HEK293 (cell line): ENCODE results near the gene SEC24C.
"Not testable (repeated sequence)": the region's sequence is repeated elsewhere in the genome, so short reads cannot be mapped to it uniquely, and the experiment has no call there.

Source experiments
- CTCF ChIA-PET: fragments of 350-600 bp; formaldehyde crosslinking; extraction: SDS; loops from one replicate; lab custom pipeline; 2021; ENCODE audit warnings: antibody characterized with exemption; lab: Yijun Ruan, JAX
- POLR2A ChIA-PET: fragments of 300-600 bp; formaldehyde crosslinking; extraction: SDS; loops from one replicate; lab custom pipeline; 2020; ENCODE audit warnings: antibody characterized with exemption, inconsistent platforms; lab: Yijun Ruan, JAX
- H3K27ac ChIP-seq: fragments of 200-500 bp; sonication (Bioruptor generic); 2 replicates; pipeline ENCODE4 v1.5.1; 2014; ENCODE audit warnings: low read depth, low read length, control low read depth, inconsistent platforms; ENCODE audit errors: extremely low read depth
- H3K36me3 ChIP-seq, 2 experiments: fragments of 200-500 bp in 1 of 2; sonication (Bioruptor generic) in 1 of 2; 1 replicate in 1 of 2; 2 replicates in 1 of 2; pipeline ENCODE4 v1.5.1; 2014 to 2017; ENCODE audit warnings: inconsistent platforms in 2 of 2, low read length in 2 of 2; ENCODE audit not compliant: control insufficient read depth in 2 of 2, insufficient read depth in 1 of 2
- H3K4me1 ChIP-seq: fragments of 200-500 bp; sonication (Bioruptor generic); 2 replicates; pipeline ENCODE4 v1.5.1; 2014; ENCODE audit warnings: mild to moderate bottlenecking, low read length, inconsistent platforms; ENCODE audit not compliant: control insufficient read depth, insufficient read depth
- H3K4me3 ChIP-seq: 2 replicates; pipeline ENCODE4 v1.5.1; 2011; ENCODE audit warnings: low read depth, mild to moderate bottlenecking, control low read depth, low read length, moderate library complexity
- H3K9me3 ChIP-seq: fragments of 200-500 bp; sonication (Bioruptor generic); 2 replicates; pipeline ENCODE4 v1.5.1; 2014; ENCODE audit warnings: low read depth, low read length, inconsistent platforms; ENCODE audit not compliant: control insufficient read depth, insufficient read depth
- BCL6B ChIP-seq: fragments of 450-650 bp; formaldehyde crosslinking; IDR thresholded peaks from 2 replicates; pipeline ENCODE4 v1.5.1; 2017; ENCODE audit warnings: missing biosample characterization, missing genetic modification characterization
- GLI4 ChIP-seq: fragments of 450-650 bp; formaldehyde crosslinking; IDR thresholded peaks from 2 replicates; pipeline ENCODE4 v1.5.1; 2016; ENCODE audit warnings: missing biosample characterization, missing genetic modification characterization
- KLF1 ChIP-seq: fragments of 450-650 bp; formaldehyde crosslinking; IDR thresholded peaks from 2 replicates; pipeline ENCODE4 v1.5.1; 2016; ENCODE audit warnings: missing biosample characterization, missing genetic modification characterization
- KLF16 ChIP-seq: fragments of 450-650 bp; formaldehyde crosslinking; IDR thresholded peaks from 2 replicates; pipeline ENCODE4 v1.5.1; 2017; ENCODE audit warnings: missing biosample characterization, missing genetic modification characterization
- KLF17 ChIP-seq: fragments of 450-650 bp; formaldehyde crosslinking; IDR thresholded peaks from 2 replicates; pipeline ENCODE4 v1.5.1; 2016; ENCODE audit warnings: missing biosample characterization, missing genetic modification characterization
- MEIS1 ChIP-seq: sonication (generic); formaldehyde crosslinking; IDR thresholded peaks from 2 replicates; pipeline ENCODE4 v1.8.1; 2022; ENCODE audit warnings: missing genetic modification reagents, mild to moderate bottlenecking, borderline replicate concordance
- MZF1 ChIP-seq: fragments of 450-650 bp; formaldehyde crosslinking; IDR thresholded peaks from 2 replicates; pipeline ENCODE4 v1.5.1; 2017; ENCODE audit warnings: missing biosample characterization, missing genetic modification characterization, borderline replicate concordance
- TCF7L2 ChIP-seq: IDR thresholded peaks from 2 replicates; pipeline ENCODE4 v1.6.1; 2011; ENCODE audit warnings: low read depth, mild to moderate bottlenecking, inconsistent platforms, low read length, moderate library complexity, borderline replicate concordance
- TSHZ1 ChIP-seq: fragments of 450-650 bp; formaldehyde crosslinking; IDR thresholded peaks from 2 replicates; pipeline ENCODE4 v1.5.1; 2016; ENCODE audit warnings: missing biosample characterization, missing genetic modification characterization, borderline replicate concordance
- ZBTB21 ChIP-seq: fragments of 450-650 bp; formaldehyde crosslinking; IDR thresholded peaks from 2 replicates; pipeline ENCODE4 v1.5.1; 2017; ENCODE audit warnings: missing biosample characterization, missing genetic modification characterization
- ZFP37 ChIP-seq: fragments of 450-650 bp; formaldehyde crosslinking; IDR thresholded peaks from 2 replicates; pipeline ENCODE4 v1.5.1; 2016; ENCODE audit warnings: missing biosample characterization, missing genetic modification characterization
- ZNF16 ChIP-seq: fragments of 450-650 bp; formaldehyde crosslinking; IDR thresholded peaks from 2 replicates; pipeline ENCODE4 v1.5.1; 2016; ENCODE audit warnings: low read depth, missing biosample characterization, missing genetic modification characterization
- ZNF274 ChIP-seq, 2 experiments: fragments of 200-500 bp in 1 of 2; fragments of 450-650 bp in 1 of 2; sonication (Bioruptor generic) in 1 of 2; formaldehyde crosslinking in 1 of 2; IDR thresholded peaks; 2 replicates each; pipeline versions ENCODE4 v1.5.1 to v1.6.1; 2014 to 2016; ENCODE audit warnings: borderline replicate concordance in 1 of 2, inconsistent platforms in 1 of 2, low read length in 1 of 2, missing biosample characterization in 1 of 2, missing genetic modification characterization in 1 of 2
- ZNF311 ChIP-seq: fragments of 450-650 bp; formaldehyde crosslinking; IDR thresholded peaks from 2 replicates; pipeline ENCODE4 v1.5.1; 2017; ENCODE audit warnings: missing biosample characterization, missing genetic modification characterization, borderline replicate concordance
- ZNF513 ChIP-seq: fragments of 450-650 bp; IDR thresholded peaks from 2 replicates; pipeline ENCODE4 v1.5.1; 2018; ENCODE audit warnings: missing biosample characterization, missing genetic modification characterization
- ZNF529 ChIP-seq: fragments of 450-650 bp; formaldehyde crosslinking; IDR thresholded peaks from 2 replicates; pipeline ENCODE4 v1.5.1; 2017; ENCODE audit warnings: missing genetic modification characterization, missing biosample characterization; ENCODE audit not compliant: insufficient replicate concordance
- ZNF530 ChIP-seq: fragments of 450-650 bp; formaldehyde crosslinking; IDR thresholded peaks from 2 replicates; pipeline ENCODE4 v1.5.1; 2016; ENCODE audit warnings: low read depth, missing biosample characterization, missing genetic modification characterization
- ZNF692 ChIP-seq: fragments of 450-650 bp; formaldehyde crosslinking; IDR thresholded peaks from 2 replicates; pipeline ENCODE4 v1.5.1; 2016; ENCODE audit warnings: missing biosample characterization, missing genetic modification characterization
- ZNF843 ChIP-seq: fragments of 450-650 bp; formaldehyde crosslinking; IDR thresholded peaks from 2 replicates; pipeline ENCODE4 v1.5.1; 2016; ENCODE audit warnings: missing biosample characterization, missing genetic modification characterization
- ZSCAN18 ChIP-seq: fragments of 450-650 bp; formaldehyde crosslinking; IDR thresholded peaks from 2 replicates; pipeline ENCODE4 v1.5.1; 2016; ENCODE audit warnings: missing biosample characterization, missing genetic modification characterization

SEC24C gene

GRCh38 chr10:73723516-73723915, 20.7 kb upstream of the SEC24C start (continued):
- TF ChIP-seq KLF17 (no peak), ZNF530 (tag by site-specific recombination) (no peak), ZNF274 (IDR thresholded peaks at IDR 0.05; ENCODE audit: low read length) (no peak), ZNF274 (tag by site-specific recombination; IDR thresholded peaks at IDR 0.05; ENCODE audit: borderline replicate concordance) (no peak), TCF7L2 (no peak), ZNF311 (tag by site-specific recombination) (no peak), ZFP37 (tag by site-specific recombination) (no peak)

GRCh38 chr10:73729781-73730152, 14.4 kb upstream of the SEC24C start:
- POLR2A ChIA-PET, result interaction anchor here (0.8 to 3.0 kb wide), 10 partner anchors 8 to 633 kb away, joined by 3 to 48 read pairs (median 4); partner anchors contain the start of genes CHCHD1, DNAJC9, MRPS16 and P4HA1
- CTCF ChIA-PET, result interaction anchor here (0.6 to 1.3 kb wide), 3 partner anchors 105 to 238 kb away, joined by 3 read pairs; no protein-coding TSS in a partner anchor
- H3K9me3 ChIP-seq, H3K27ac ChIP-seq, H3K4me1 ChIP-seq: not testable (repeated sequence)
- Histone ChIP-seq H3K4me3 (peak overlapping the region; percentile 99), H3K36me3 (peaks cover 16 to 50% of the 10 kb centered on the region in 2 experiments)

GRCh38 chr10:73730153-73730906, 13.8 kb upstream of the SEC24C start:
- Histone ChIP-seq H3K36me3 (peaks cover 10 to 48% of the 10 kb centered on the region in 2 experiments), H3K9me3 (no peaks in the 10 kb centered on the region), H3K4me1 (no peaks in the 10 kb centered on the region), H3K4me3 (peak overlapping the region; percentile 99), H3K27ac (peak overlapping the region; percentile 48)
- ChIA-PET POLR2A (interaction anchor here (0.6 to 3.0 kb wide), 16 partner anchors 8 to 633 kb away, joined by 3 to 48 read pairs (median 4); partner anchors contain the start of genes CHCHD1, MRPS16, P4HA1 and SEC24C), CTCF (interaction anchor here (0.7 to 1.3 kb wide), 3 partner anchors 87 to 239 kb away, joined by 3 to 4 read pairs (median 3); no protein-coding TSS in a partner anchor)
- TF ChIP-seq TSHZ1 (0 out of 2 replicates have a peak, but pooled peaks have one; percentile 10), MEIS1 (no peak), KLF1 (tag by site-specific recombination) (peak; percentile 72), TCF7L2 (no peak), ZNF16 (tag by site-specific recombination) (no peak), GLI4 (peak; percentile 82; the same call in 1 of the 2 replicates), MZF1 (no peak), ZNF529 (tag by site-specific recombination) (no peak), ZNF513 (no peak), ZNF692 (tag by site-specific recombination) (peak; percentile 92), ZBTB21 (tag by site-specific recombination) (0 out of 2 replicates have a peak, but pooled peaks have one; percentile 52), BCL6B (tag by site-specific recombination) (no peak), ZSCAN18 (tag by site-specific recombination) (no peak), KLF16 (peak; percentile 66; the same call in 1 of the 2 replicates), ZNF843 (tag by site-specific recombination) (no peak)
